WTC11 (cell line): ENCODE measurements around the gene ARAP3.

Experiments
- CTCF ChIP-seq: fragments of 200-600 bp; IDR thresholded peaks from 2 replicates; pipeline ENCODE4 v1.8.0; 2022; ENCODE audit warnings: antibody characterized with exemption
- ESRRA ChIP-seq: sonication (generic); formaldehyde crosslinking; IDR thresholded peaks from 2 replicates; pipeline ENCODE4 v1.8.1; 2022; ENCODE audit warnings: mild to moderate bottlenecking, missing genetic modification reagents, borderline replicate concordance
- NFE2L1 ChIP-seq: sonication (generic); formaldehyde crosslinking; IDR thresholded peaks from 2 replicates; pipeline ENCODE4 v1.8.1; 2023; ENCODE audit warnings: missing genetic modification reagents
- ZNF281 ChIP-seq: sonication (generic); formaldehyde crosslinking; IDR thresholded peaks from 2 replicates; pipeline ENCODE4 v1.8.0; 2023; ENCODE audit warnings: mild to moderate bottlenecking, missing genetic modification reagents

- TF ChIP-seq CTCF (no peak), ESRRA (CRISPR knock-in tag) (no peak), ZNF281 (no peak), NFE2L1 (CRISPR knock-in tag) (no peak)
Measured at GRCh38 chr5:141605523-141606277, 76.3 kb downstream of the ARAP3 start.
